Measurements from ENCODE around the gene CBLB.

Gene CBLB

GRCh38 chr3:105647047-105647446 is 221.8 kb downstream of the CBLB start:
- DNase-seq (ENCODE audit: low read depth): no peak
- H3K4me3 ChIP-seq (ENCODE audit: low read depth, low read length): no peak overlapping the region
- no peak for TF ChIP-seq CTCF (IDR thresholded peaks at IDR 0.05; ENCODE audit: insufficient read depth, low read depth, low read length, missing control alignments)

- TF ChIP-seq CTCF (IDR thresholded peaks at IDR 0.05; ENCODE audit: insufficient read depth, low read depth, low read length, missing control alignments): no peak
- H3K4me3 ChIP-seq (ENCODE audit: low read depth, low read length): no peak overlapping the region
- no peak for DNase-seq (ENCODE audit: low read depth)
Observed at GRCh38 chr3:105639131-105639530, 229.7 kb downstream of the CBLB start.

- H3K4me3 ChIP-seq (ENCODE audit: low read depth, low read length): no peak overlapping the region
- no peak for DNase-seq (ENCODE audit: low read depth)
- TF ChIP-seq CTCF (IDR thresholded peaks at IDR 0.05; ENCODE audit: insufficient read depth, low read depth, low read length, missing control alignments): no peak
Observed at GRCh38 chr3:105634708-105635107, 234.1 kb downstream of the CBLB start.

- no peak for DNase-seq (ENCODE audit: low read depth)
- TF ChIP-seq CTCF (IDR thresholded peaks at IDR 0.05; ENCODE audit: insufficient read depth, low read depth, low read length, missing control alignments): no peak
Observed at GRCh38 chr3:105629718-105630117, 239.1 kb downstream of the CBLB start.

GRCh38 chr3:105626739-105627138 is 242.1 kb downstream of the CBLB start:
- H3K4me3 ChIP-seq (ENCODE audit: low read depth, low read length): no peak overlapping the region
- no peak for TF ChIP-seq CTCF (IDR thresholded peaks at IDR 0.05; ENCODE audit: insufficient read depth, low read depth, low read length, missing control alignments)
- no peak for DNase-seq (ENCODE audit: low read depth)

More at GRCh38 chr3:105629718-105630117, 239.1 kb downstream of the CBLB start:
- H3K4me3 ChIP-seq (ENCODE audit: low read depth, low read length): no peak overlapping the region

- DNase-seq (ENCODE audit: low read depth): no peak
- no peak overlapping the region for H3K4me3 ChIP-seq (ENCODE audit: low read depth, low read length)
- TF ChIP-seq CTCF (IDR thresholded peaks at IDR 0.05; ENCODE audit: insufficient read depth, low read depth, low read length, missing control alignments): no peak
Observed at GRCh38 chr3:105622169-105622568, 246.6 kb downstream of the CBLB start.

- no peak for DNase-seq (ENCODE audit: low read depth)
- H3K4me3 ChIP-seq (ENCODE audit: low read depth, low read length): no peak overlapping the region
- TF ChIP-seq CTCF (IDR thresholded peaks at IDR 0.05; ENCODE audit: insufficient read depth, low read depth, low read length, missing control alignments): no peak
Observed at GRCh38 chr3:105620236-105620635, 248.6 kb downstream of the CBLB start.
